Brain microvascular endothelial cell (primary cell): ENCODE results near the gene DYSF.

Experiments used
- DNase-seq: peaks from one replicate; pipeline ENCODE4 v3.0.0-alpha.2; 2020
- H3K27ac ChIP-seq: fragments of 250-450 bp; sonication (Bioruptor Pico); 2 replicates; pipeline ENCODE4 v1.5.1; 2020; ENCODE audit warnings: mild to moderate bottlenecking, moderate library complexity
- H3K27me3 ChIP-seq: fragments of 250-450 bp; sonication (Bioruptor Pico); replicated peaks from 2 replicates; pipeline ENCODE4 v1.5.1; 2020; ENCODE audit warnings: mild to moderate bottlenecking
- H3K36me3 ChIP-seq: fragments of 250-450 bp; sonication (Bioruptor Pico); replicated peaks from 2 replicates; pipeline ENCODE4 v1.5.1; 2020; ENCODE audit warnings: mild to moderate bottlenecking
- H3K4me3 ChIP-seq: 2 replicates; pipeline ENCODE4 v1.5.1; 2011; ENCODE audit warnings: low read depth, mild to moderate bottlenecking, control low read depth, low read length, moderate library complexity
- in situ Hi-C: cut with HindIII; loops from 2 replicates; pipeline ENCODE4 v1.10.0; 2017; ENCODE audit warnings: low sequenced_read_pairs, low pct_ligation_motif_present
- TF ChIP-seq, protein P1 (sequence below): IDR thresholded peaks from 2 replicates; pipeline ENCODE4 v1.5.1; 2011; ENCODE audit warnings: low read depth, mild to moderate bottlenecking, moderate library complexity, low read length, control low read depth, inconsistent platforms; ENCODE audit errors: missing control alignments

DYSF gene

DNA sequence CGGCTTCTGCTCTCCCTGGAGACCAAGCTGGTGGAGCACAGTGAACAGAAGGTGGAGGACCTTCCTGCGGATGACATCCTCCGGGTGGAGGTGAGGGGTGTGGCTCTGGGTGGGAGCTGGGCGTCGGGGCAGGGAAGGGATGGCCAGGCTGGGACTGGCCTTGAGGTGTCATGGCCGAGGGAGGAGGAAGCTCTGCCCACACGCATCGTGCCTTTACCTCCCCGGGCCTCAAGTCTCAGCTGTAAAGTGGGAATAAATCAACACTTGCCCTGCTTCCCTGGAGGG is 98.2 kb downstream of the DYSF start:
- in situ Hi-C loops = no loop called here
- H3K27ac ChIP-seq = no peak overlapping the region
- peaks cover 2% of the 10 kb centered on the region for H3K36me3 ChIP-seq
- no peak overlapping the region for H3K4me3 ChIP-seq
- TF ChIP-seq, protein P1, sequence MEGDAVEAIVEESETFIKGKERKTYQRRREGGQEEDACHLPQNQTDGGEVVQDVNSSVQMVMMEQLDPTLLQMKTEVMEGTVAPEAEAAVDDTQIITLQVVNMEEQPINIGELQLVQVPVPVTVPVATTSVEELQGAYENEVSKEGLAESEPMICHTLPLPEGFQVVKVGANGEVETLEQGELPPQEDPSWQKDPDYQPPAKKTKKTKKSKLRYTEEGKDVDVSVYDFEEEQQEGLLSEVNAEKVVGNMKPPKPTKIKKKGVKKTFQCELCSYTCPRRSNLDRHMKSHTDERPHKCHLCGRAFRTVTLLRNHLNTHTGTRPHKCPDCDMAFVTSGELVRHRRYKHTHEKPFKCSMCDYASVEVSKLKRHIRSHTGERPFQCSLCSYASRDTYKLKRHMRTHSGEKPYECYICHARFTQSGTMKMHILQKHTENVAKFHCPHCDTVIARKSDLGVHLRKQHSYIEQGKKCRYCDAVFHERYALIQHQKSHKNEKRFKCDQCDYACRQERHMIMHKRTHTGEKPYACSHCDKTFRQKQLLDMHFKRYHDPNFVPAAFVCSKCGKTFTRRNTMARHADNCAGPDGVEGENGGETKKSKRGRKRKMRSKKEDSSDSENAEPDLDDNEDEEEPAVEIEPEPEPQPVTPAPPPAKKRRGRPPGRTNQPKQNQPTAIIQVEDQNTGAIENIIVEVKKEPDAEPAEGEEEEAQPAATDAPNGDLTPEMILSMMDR = no peak
- H3K27me3 ChIP-seq = no peaks in the 10 kb centered on the region
- DNase-seq = no peak

DNA sequence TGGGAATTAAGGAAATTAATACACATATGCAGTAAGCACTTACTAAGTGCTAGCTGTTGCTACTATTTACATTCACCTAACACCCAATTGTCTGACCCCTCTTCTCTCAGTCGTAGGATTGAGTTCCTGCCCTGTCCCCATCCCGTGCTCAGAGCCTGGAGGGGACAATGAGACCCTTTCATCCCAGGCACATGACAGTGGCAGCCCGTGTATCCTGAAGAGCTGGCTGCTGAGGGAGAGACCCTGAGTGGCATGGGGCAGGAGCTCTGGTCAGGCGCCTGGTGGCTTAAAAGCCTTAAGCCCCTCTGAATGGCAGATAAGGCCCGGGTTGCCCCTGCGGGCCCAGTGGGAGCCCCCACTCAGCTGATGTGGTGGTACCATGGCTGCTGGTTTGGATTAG is 99.0 kb downstream of the DYSF start:
- Histone ChIP-seq H3K27ac (no peak overlapping the region), H3K4me3 (no peak overlapping the region), H3K36me3 (peaks cover 2% of the 10 kb centered on the region), H3K27me3 (no peaks in the 10 kb centered on the region)
- no peak for DNase-seq
- TF ChIP-seq, protein P1 = no peak
- in situ Hi-C loops = no loop called here

DNA sequence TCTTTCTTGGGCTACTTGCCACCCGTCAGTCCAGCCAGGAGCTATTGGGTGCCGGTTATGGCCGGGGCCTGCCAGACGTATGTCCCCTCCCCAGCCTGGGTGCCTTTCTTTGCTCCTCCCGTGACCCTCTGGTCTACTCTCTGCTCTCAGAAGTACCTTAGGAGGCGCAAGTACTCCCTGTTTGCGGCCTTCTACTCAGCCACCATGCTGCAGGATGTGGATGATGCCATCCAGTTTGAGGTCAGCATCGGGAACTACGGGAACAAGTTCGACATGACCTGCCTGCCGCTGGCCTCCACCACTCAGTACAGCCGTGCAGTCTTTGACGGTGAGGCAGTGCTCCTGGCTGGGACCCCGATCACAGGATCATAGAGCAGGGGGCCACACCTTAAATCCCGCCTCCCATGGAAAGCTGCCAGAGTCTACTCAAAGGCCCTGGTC is 99.5 kb downstream of the DYSF start:
- Histone ChIP-seq H3K27ac (no peak overlapping the region), H3K36me3 (peaks cover 2% of the 10 kb centered on the region), H3K27me3 (no peaks in the 10 kb centered on the region), H3K4me3 (no peak overlapping the region)
- TF ChIP-seq, protein P1 = no peak
- no peak for DNase-seq
- in situ Hi-C loops = no loop called here

DNA sequence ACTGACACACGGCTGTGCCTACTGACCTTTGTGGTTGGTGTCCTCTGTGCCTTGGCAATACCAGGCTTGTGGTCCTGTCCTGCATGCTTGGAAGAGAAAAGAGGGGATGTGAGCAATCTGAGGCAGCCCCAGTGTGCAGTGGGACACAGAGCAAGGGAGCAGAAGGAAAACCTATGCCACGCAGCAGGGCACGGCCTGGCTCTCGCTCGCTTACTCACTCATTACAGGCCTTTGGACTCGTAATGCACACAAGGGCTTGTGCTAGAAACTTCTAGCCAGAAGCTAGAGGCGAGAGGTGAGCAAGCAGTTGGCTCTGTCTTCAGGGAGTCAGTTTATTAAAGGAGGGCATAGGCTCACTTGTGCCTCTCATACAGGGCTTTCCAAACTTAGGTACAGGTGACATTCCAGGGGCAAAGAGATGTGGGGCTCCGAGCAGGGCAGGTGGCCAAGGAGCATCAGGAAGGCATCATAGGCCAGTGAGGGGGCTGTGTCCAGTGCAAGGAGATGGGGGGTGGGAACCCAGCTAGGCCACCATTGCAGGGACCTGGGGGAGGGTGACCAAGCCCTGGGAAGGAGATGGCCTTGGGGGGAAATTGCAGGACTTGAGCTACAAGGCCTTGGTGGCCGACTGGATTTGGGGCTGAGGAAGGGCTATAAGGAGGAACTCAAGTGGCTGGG is 100.8 kb downstream of the DYSF start:
- in situ Hi-C loops = no loop called here
- Histone ChIP-seq H3K27me3 (no peaks in the 10 kb centered on the region), H3K27ac (no peak overlapping the region), H3K4me3 (no peak overlapping the region), H3K36me3 (peaks cover 2% of the 10 kb centered on the region)
- no peak for DNase-seq
- TF ChIP-seq, protein P1 = no peak

DNA sequence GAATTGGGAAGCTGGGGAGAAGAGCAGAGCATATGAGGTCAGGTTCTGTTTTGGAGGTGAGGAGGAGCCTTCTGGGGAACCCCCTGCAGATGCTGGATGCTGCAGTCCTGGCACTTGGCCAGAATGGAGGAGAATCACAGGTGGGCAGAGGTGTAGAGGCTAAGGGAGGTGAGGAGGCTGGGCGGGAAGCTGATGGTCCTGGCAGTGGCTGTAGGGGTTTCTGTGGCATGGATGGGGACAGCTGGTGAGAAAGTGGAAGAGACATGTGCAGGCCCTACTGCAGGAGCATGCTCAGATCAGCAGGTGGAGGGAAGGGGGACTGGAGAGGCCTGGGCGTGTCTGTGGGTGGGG is 101.3 kb downstream of the DYSF start:
- H3K27me3 ChIP-seq = no peaks in the 10 kb centered on the region
- no peak overlapping the region for H3K4me3 ChIP-seq
- in situ Hi-C loops = no loop called here
- no peak overlapping the region for H3K27ac ChIP-seq
- DNase-seq = no peak
- TF ChIP-seq, protein P1 = no peak
- peaks cover 2% of the 10 kb centered on the region for H3K36me3 ChIP-seq

DNA sequence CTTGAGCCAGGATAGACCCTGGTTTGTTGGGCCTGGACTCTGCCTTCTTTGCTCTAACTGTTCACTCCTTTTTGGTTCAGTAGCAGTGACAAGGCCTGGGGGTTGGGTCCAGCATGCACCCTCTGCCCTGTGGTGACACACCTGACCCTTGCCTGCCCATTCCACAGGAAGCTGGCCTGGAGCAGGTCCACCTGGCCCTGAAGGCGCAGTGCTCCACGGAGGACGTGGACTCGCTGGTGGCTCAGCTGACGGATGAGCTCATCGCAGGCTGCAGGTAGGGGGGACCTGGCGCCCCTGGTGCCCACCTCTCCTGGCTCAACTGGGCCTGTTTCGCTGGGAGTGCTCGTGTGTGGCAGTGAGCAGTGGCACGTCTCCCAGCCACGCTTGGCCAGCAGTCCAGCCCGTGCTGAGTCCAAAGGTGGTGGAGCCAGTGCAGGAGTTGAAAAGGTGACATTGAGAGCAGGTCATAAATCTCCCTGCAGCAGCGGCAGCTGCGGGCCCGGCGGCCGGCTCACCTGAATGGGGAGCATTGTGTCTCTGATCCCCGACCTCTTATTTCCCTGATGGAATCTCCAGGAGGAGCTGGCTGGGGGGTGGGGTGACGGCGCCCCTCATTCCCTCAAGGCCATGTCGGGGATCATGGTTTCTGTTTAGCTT is 102.6 kb downstream of the DYSF start:
- Histone ChIP-seq H3K27ac (no peak overlapping the region), H3K4me3 (no peak overlapping the region), H3K36me3 (peaks cover 2% of the 10 kb centered on the region), H3K27me3 (no peaks in the 10 kb centered on the region)
- DNase-seq = no peak
- TF ChIP-seq, protein P1 = no peak
- in situ Hi-C loops = no loop called here
